Measurements from ENCODE around the gene AURKA.

GRCh38 chr20:56392881-56393482 is 967 bp upstream of the AURKA start:
- TF ChIP-seq CTCF (conservative IDR thresholded peaks at IDR 0.05; ENCODE audit: low read length), result no peak
- TF ChIP-seq EZH2phosphoT487 (IDR thresholded peaks at IDR 0.05; ENCODE audit: borderline replicate concordance, low read depth, low read length), result no peak

Data from OCI-LY7 (cell line).